GM23338 (cell line): ENCODE results near the gene SND1. TPM values are rescaled to one million over a fixed set of nuclear protein-coding genes. Genes with fewer than 3 reads are reported as not detected.

ENCODE experiments used
- ATAC-seq: fragments of 200-7000 bp; cut with Tn5 transposase; 3 replicates; pipeline ENCODE4 v1.9.1; 2020
- DNase-seq: peaks from one replicate; pipeline ENCODE4 v3.0.0-alpha.2; 2015; ENCODE audit warnings: low spot score
- H2AFZ ChIP-seq: fragments of 200-600 bp; sonication (generic); 2 replicates; pipeline ENCODE4 v1.8.0; 2016; ENCODE audit warnings: antibody characterized with exemption, mild to moderate bottlenecking, moderate library complexity
- H3F3A ChIP-seq: fragments of 200-600 bp; sonication (generic); replicated peaks from 2 replicates; pipeline ENCODE4 v1.8.0; 2017; ENCODE audit warnings: antibody characterized with exemption, mixed run types, low read depth
- H3K27ac ChIP-seq: fragments of 200-600 bp; sonication (generic); 2 replicates; pipeline ENCODE4 v1.6.1; 2016; ENCODE audit warnings: low read depth
- H3K27me3 ChIP-seq: fragments of 200-600 bp; sonication (generic); 2 replicates; pipeline ENCODE4 v1.8.0; 2016; ENCODE audit warnings: mild to moderate bottlenecking, mixed run types, moderate library complexity; ENCODE audit not compliant: insufficient read depth
- H3K36me3 ChIP-seq: fragments of 200-600 bp; sonication (generic); 2 replicates; pipeline ENCODE4 v1.8.0; 2016; ENCODE audit warnings: mild to moderate bottlenecking; ENCODE audit not compliant: insufficient read depth
- H3K4me1 ChIP-seq: fragments of 200-600 bp; sonication (generic); 2 replicates; pipeline ENCODE4 v1.8.0; 2016; ENCODE audit warnings: mild to moderate bottlenecking, moderate library complexity; ENCODE audit not compliant: insufficient read depth
- H3K4me2 ChIP-seq: fragments of 200-600 bp; sonication (generic); 2 replicates; pipeline ENCODE4 v1.7.1; 2017; ENCODE audit warnings: mixed run types
- H3K4me3 ChIP-seq: fragments of 200-600 bp; sonication (generic); 2 replicates; pipeline ENCODE4 v1.6.1; 2016; ENCODE audit warnings: mixed run types
- H3K79me2 ChIP-seq: fragments of 200-600 bp; sonication (generic); replicated peaks from 2 replicates; pipeline ENCODE4 v1.8.0; 2017; ENCODE audit warnings: mild to moderate bottlenecking; ENCODE audit not compliant: insufficient read depth
- H3K9me2 ChIP-seq: fragments of 200-600 bp; sonication (generic); 2 replicates; pipeline ENCODE4 v1.8.0; 2017; ENCODE audit not compliant: insufficient read depth
- H4K20me1 ChIP-seq: fragments of 200-600 bp; sonication (generic); replicated peaks from 2 replicates; pipeline ENCODE4 v1.8.0; 2017; ENCODE audit warnings: mild to moderate bottlenecking; ENCODE audit not compliant: insufficient read depth
- H3K27ac Mint-ChIP-seq: 2 replicates; pipeline ENCODE4 v1.8.0; 2020; ENCODE audit warnings: inconsistent platforms, mild to moderate bottlenecking, moderate library complexity, mixed read lengths
- H3K27me3 Mint-ChIP-seq: 3 replicates; pipeline ENCODE4 v1.8.0; 2022; ENCODE audit warnings: low read depth, mild to moderate bottlenecking, moderate library complexity, mixed read lengths, inconsistent platforms; ENCODE audit not compliant: insufficient read depth, poor library complexity
- H3K36me3 Mint-ChIP-seq: 3 replicates; pipeline ENCODE4 v1.8.0; 2021; ENCODE audit warnings: low read depth, mild to moderate bottlenecking, inconsistent platforms, moderate library complexity, mixed read lengths
- H3K4me1 Mint-ChIP-seq: 3 replicates; pipeline ENCODE4 v1.8.0; 2020; ENCODE audit warnings: mild to moderate bottlenecking, inconsistent platforms, mixed read lengths
- H3K4me3 Mint-ChIP-seq: 3 replicates; pipeline ENCODE4 v1.8.0; 2021; ENCODE audit warnings: moderate library complexity, mild to moderate bottlenecking, inconsistent platforms, mixed read lengths
- H3K9me3 Mint-ChIP-seq: 3 replicates; pipeline ENCODE4 v1.8.0; 2020; ENCODE audit warnings: moderate library complexity, mild to moderate bottlenecking, inconsistent platforms, mixed read lengths
- CREB1 ChIP-seq: fragments of 250-450 bp; sonication (Bioruptor Pico); IDR thresholded peaks from 2 replicates; pipeline ENCODE4 v1.5.0; 2020; ENCODE audit warnings: low read depth, mild to moderate bottlenecking, moderate library complexity
- EZH2 ChIP-seq: fragments of 200-600 bp; sonication (generic); IDR thresholded peaks from one replicate; pipeline ENCODE4 v1.8.0; 2017; ENCODE audit warnings: antibody characterized with exemption, mild to moderate bottlenecking, low read depth; ENCODE audit not compliant: unreplicated experiment
- ZNF114 ChIP-seq: fragments of 250-450 bp; sonication (Bioruptor Pico); IDR thresholded peaks from 2 replicates; pipeline ENCODE4 v1.5.0; 2020; ENCODE audit warnings: mild to moderate bottlenecking, moderate library complexity
- polyA plus RNA-seq: library from polyadenylated mRNA; unstranded; fragments of >200 nt; fragmentation: Nextera tagmentation; extraction: Ambion mirVana; gene quantifications from 2 replicates; pipeline ENCODE4 v1.2.1, GENCODE V29; 2016
- total RNA-seq: library from RNA; depleted of rRNA; stranded (reverse); fragments of >200 nt; shearing (Covaris generic); gene quantifications from 2 replicates; pipeline ENCODE4 v1.2.3, GENCODE V29; 2014
- TF ChIP-seq, protein P1 (sequence below): fragments of 250-450 bp; sonication (Bioruptor Pico); IDR thresholded peaks from 2 replicates; pipeline ENCODE4 v1.5.0; 2020; ENCODE audit warnings: mild to moderate bottlenecking, moderate library complexity

SND1 gene
- total and polyA plus RNA-seq, 2 experiments from 2014 or later, result 107 to 254 TPM

DNA sequence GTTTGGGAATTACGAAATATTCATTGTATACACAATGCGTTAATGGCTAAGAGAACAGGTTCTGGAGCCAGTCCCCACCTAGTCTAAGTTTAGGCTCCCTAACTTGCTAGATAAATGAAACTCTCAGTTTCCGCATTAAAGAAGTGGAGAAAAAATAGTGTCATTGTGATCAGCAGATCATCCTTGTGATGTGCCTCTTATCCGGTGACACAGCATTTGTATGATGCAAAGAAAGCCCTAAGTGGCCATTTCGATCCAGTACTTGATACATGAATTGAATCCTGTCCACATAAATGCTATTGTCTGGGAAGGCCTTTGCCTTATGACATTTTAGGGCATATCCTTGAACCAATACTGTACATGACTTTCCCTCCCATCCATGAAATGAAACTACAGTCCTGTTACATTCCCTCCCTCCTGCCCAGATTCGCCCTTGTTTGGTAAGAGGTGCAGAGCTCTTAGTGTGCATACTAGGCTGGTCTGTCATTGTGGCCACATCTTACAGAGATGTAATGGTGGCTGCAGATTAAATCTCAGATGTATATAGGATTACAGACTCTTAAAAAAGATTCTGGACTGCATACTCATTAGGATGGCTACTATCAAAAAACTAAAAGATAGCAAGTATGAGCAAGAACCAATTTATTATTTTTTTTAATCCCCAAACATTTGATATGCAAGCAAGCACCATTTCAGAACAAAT is 298.4 kb downstream of the SND1 start (continued):
- TF ChIP-seq, protein P1, sequence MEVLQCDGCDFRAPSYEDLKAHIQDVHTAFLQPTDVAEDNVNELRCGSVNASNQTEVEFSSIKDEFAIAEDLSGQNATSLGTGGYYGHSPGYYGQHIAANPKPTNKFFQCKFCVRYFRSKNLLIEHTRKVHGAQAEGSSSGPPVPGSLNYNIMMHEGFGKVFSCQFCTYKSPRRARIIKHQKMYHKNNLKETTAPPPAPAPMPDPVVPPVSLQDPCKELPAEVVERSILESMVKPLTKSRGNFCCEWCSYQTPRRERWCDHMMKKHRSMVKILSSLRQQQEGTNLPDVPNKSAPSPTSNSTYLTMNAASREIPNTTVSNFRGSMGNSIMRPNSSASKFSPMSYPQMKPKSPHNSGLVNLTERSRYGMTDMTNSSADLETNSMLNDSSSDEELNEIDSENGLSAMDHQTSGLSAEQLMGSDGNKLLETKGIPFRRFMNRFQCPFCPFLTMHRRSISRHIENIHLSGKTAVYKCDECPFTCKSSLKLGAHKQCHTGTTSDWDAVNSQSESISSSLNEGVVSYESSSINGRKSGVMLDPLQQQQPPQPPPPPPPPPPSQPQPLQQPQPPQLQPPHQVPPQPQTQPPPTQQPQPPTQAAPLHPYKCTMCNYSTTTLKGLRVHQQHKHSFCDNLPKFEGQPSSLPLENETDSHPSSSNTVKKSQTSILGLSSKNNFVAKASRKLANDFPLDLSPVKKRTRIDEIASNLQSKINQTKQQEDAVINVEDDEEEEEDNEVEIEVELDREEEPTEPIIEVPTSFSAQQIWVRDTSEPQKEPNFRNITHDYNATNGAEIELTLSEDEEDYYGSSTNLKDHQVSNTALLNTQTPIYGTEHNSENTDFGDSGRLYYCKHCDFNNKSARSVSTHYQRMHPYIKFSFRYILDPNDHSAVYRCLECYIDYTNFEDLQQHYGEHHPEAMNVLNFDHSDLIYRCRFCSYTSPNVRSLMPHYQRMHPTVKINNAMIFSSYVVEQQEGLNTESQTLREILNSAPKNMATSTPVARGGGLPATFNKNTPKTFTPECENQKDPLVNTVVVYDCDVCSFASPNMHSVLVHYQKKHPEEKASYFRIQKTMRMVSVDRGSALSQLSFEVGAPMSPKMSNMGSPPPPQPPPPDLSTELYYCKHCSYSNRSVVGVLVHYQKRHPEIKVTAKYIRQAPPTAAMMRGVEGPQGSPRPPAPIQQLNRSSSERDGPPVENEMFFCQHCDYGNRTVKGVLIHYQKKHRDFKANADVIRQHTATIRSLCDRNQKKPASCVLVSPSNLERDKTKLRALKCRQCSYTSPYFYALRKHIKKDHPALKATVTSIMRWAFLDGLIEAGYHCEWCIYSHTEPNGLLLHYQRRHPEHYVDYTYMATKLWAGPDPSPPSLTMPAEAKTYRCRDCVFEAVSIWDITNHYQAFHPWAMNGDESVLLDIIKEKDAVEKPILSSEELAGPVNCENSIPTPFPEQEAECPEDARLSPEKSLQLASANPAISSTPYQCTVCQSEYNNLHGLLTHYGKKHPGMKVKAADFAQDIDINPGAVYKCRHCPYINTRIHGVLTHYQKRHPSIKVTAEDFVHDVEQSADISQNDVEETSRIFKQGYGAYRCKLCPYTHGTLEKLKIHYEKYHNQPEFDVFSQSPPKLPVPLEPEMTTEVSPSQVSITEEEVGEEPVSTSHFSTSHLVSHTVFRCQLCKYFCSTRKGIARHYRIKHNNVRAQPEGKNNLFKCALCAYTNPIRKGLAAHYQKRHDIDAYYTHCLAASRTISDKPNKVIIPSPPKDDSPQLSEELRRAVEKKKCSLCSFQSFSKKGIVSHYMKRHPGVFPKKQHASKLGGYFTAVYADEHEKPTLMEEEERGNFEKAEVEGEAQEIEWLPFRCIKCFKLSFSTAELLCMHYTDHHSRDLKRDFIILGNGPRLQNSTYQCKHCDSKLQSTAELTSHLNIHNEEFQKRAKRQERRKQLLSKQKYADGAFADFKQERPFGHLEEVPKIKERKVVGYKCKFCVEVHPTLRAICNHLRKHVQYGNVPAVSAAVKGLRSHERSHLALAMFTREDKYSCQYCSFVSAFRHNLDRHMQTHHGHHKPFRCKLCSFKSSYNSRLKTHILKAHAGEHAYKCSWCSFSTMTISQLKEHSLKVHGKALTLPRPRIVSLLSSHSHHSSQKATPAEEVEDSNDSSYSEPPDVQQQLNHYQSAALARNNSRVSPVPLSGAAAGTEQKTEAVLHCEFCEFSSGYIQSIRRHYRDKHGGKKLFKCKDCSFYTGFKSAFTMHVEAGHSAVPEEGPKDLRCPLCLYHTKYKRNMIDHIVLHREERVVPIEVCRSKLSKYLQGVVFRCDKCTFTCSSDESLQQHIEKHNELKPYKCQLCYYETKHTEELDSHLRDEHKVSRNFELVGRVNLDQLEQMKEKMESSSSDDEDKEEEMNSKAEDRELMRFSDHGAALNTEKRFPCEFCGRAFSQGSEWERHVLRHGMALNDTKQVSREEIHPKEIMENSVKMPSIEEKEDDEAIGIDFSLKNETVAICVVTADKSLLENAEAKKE (CRISPR knock-in tag), result no peak
- no peak for TF ChIP-seq ZNF114
- TF ChIP-seq EZH2, result no peak

DNA sequence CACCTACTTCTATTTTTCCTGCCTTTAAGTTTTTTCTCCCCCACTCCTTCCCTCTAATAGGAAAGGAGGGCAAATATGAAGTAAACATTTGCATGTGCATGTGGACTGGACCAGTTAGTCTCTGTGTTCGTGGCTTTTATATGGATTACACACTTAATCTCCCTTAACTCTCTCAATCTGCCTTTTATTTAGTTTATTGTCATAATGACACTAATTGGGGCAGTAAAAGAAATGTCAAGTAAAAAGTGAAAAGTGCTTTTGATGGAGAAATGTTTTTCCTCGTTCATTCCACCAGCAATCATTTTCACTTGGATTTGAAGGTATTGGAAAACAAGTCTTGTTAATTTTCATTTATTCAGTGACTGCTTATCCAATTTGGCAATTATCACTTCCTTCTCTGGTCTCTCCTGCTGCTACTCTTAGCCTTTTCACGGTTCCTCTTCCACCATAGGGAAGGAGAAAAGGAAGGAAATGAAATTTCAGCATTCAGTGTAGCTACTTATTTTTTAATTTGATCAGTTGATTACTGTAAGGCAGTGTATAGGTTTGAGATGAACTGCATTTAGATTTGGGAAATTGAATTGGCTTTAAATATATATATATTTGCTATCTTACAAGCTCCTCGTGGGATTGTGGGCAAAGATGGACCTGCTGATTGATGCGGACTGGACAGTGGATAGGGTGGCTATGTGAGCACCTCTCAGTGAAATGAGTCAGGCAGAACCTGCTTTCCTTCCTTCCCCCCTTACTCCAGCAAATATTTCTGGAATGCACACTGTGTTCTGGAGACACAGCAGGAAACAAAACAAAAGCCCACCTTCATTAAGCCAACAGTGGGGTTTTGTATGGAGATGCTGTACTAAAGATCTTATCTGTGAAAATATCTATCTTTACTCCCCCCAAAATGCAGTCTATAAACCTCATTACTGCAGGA is 301.7 kb downstream of the SND1 start:
- Histone ChIP-seq H2AFZ (no peak overlapping the region), H4K20me1 (peaks cover 17% of the 10 kb centered on the region; the same call in 1 of the 2 replicates), H3K27me3 (no peaks in the 10 kb centered on the region), H3K4me3 (no peak overlapping the region), H3K4me2 (no peak overlapping the region), H3F3A (no peaks in the 10 kb centered on the region), H3K79me2 (peaks cover 3% of the 10 kb centered on the region; the same call in 1 of the 2 replicates), H3K36me3 (no peaks in the 10 kb centered on the region), H3K27ac (no peak overlapping the region), H3K9me2 (no peaks in the 10 kb centered on the region), H3K4me1 (peaks cover 28% of the 10 kb centered on the region)
- Mint-ChIP-seq H3K27me3 (peaks cover 2% of the 10 kb centered on the region), H3K4me3 (no peak overlapping the region), H3K27ac (peak overlapping the region; percentile 20), H3K9me3 (no peaks in the 10 kb centered on the region), H3K36me3 (0 out of 3 replicates have a peak, but pooled peaks cover 3% of the 10 kb centered on the region), H3K4me1 (peaks cover 23% of the 10 kb centered on the region)
- ATAC-seq (no peak), DNase-seq (no peak)
- no peak for TF ChIP-seq EZH2
- TF ChIP-seq CREB1 (CRISPR knock-in tag), result no peak
- TF ChIP-seq, protein P1 (CRISPR knock-in tag), result no peak
